Measurements from ENCODE around the gene GALNT1. TPM values are rescaled to one million over a fixed set of nuclear protein-coding genes. Genes with fewer than 3 reads are reported as not detected.

GALNT1 gene
- total and polyA plus RNA-seq, 2 donors (not counting 1 experiment from before 2014, with no cell fraction given) = 7.5 to 51.3 TPM

- Histone ChIP-seq H4K20me1 (ENCODE audit: control insufficient read depth, insufficient read depth, low read length, poor library complexity, severe bottlenecking) (no peaks in the 10 kb centered on the region), H3K9me3 (ENCODE audit: control extremely low read depth in 1 of 3, control insufficient read depth in 2 of 3, insufficient read depth in 1 of 3, low read length in 2 of 3) (peaks cover 0 to 5% (median 0%) of the 10 kb centered on the region in 3 donors), H3K36me3 (replicated peaks in 1 of 2; ENCODE audit: control extremely low read depth in 1 of 2, control insufficient read depth in 1 of 2, extremely low read depth in 1 of 2, insufficient read depth in 2 of 2, low read length in 1 of 2) (peaks cover 5 to 10% of the 10 kb centered on the region in 2 experiments), H3K4me1 (ENCODE audit: control insufficient read depth in 2 of 2, insufficient read depth in 2 of 2, low read length in 2 of 2) (no peaks in the 10 kb centered on the region), H2AFZ (ENCODE audit: insufficient read depth, low read depth, low read length, poor library complexity, severe bottlenecking) (no peak overlapping the region), H3K4me2 (replicated peaks; ENCODE audit: low read depth, low read length, poor library complexity, severe bottlenecking) (no peak overlapping the region), H3K27me3 (replicated peaks in 1 of 4; ENCODE audit: control extremely low read depth in 1 of 4, control insufficient read depth in 3 of 4, insufficient read depth in 4 of 4, low read length in 3 of 4) (no peaks in the 10 kb centered on the region), H3K27ac (ENCODE audit: low read length in 2 of 2) (no peak overlapping the region), H3K9ac (ENCODE audit: low read length) (no peak overlapping the region), H3K4me3 (ENCODE audit: control extremely low read depth in 1 of 5, extremely low read depth in 1 of 5, insufficient read depth in 1 of 5, low read depth in 2 of 5, low read length in 4 of 5) (no peak overlapping the region), H3K79me2 (ENCODE audit: control insufficient read depth, insufficient read depth, low read length) (no peaks in the 10 kb centered on the region)
- ATAC-seq (ENCODE audit: low read depth) = no peak
- POLR2A ChIA-PET = no interaction called here
- intact Hi-C loops (cut with micrococcal nuclease) = no loop called here
- Mint-ChIP-seq H3K27me3 (no peaks in the 10 kb centered on the region), H3K27ac (no peak overlapping the region), H3K9me3 (ENCODE audit: insufficient read depth) (peaks cover 13% of the 10 kb centered on the region), H3K4me1 (no peaks in the 10 kb centered on the region), H3K4me3 (no peak overlapping the region)
- CTCF ChIA-PET = interaction anchor here (1.4 kb wide), 1 partner anchor 42 kb away, joined by 4 read pairs; no protein-coding TSS in a partner anchor
- TF ChIP-seq CTCF (IDR thresholded peaks at IDR 0.05) (no peak), EZH2 (IDR thresholded peaks at IDR 0.05; ENCODE audit: borderline replicate concordance, insufficient read depth, low read depth, low read length, poor library complexity, severe bottlenecking) (no peak)
- DNase-seq = no peak
- WGBS (ENCODE audit: insufficient coverage) = 100% methylated on average over 1 of the region's 2 CpGs
Observed at GRCh38 chr18:35714539-35714938, 133.0 kb downstream of the GALNT1 start.

GRCh38 chr18:35715139-35715538 is 133.6 kb downstream of the GALNT1 start:
- Histone ChIP-seq H3K4me3 (ENCODE audit: control extremely low read depth in 1 of 5, extremely low read depth in 1 of 5, insufficient read depth in 1 of 5, low read depth in 2 of 5, low read length in 4 of 5) (no peak overlapping the region), H3K4me1 (ENCODE audit: control insufficient read depth in 2 of 2, insufficient read depth in 2 of 2, low read length in 2 of 2) (no peaks in the 10 kb centered on the region), H3K9ac (ENCODE audit: low read length) (no peak overlapping the region), H3K27ac (ENCODE audit: low read length in 2 of 2) (no peak overlapping the region), H3K79me2 (ENCODE audit: control insufficient read depth, insufficient read depth, low read length) (no peaks in the 10 kb centered on the region), H3K9me3 (ENCODE audit: control extremely low read depth in 1 of 3, control insufficient read depth in 2 of 3, insufficient read depth in 1 of 3, low read length in 2 of 3) (peaks cover 0 to 5% (median 0%) of the 10 kb centered on the region in 3 donors), H3K27me3 (replicated peaks in 1 of 4; ENCODE audit: control extremely low read depth in 1 of 4, control insufficient read depth in 3 of 4, insufficient read depth in 4 of 4, low read length in 3 of 4) (no peaks in the 10 kb centered on the region), H2AFZ (ENCODE audit: insufficient read depth, low read depth, low read length, poor library complexity, severe bottlenecking) (no peak overlapping the region), H4K20me1 (ENCODE audit: control insufficient read depth, insufficient read depth, low read length, poor library complexity, severe bottlenecking) (no peaks in the 10 kb centered on the region), H3K4me2 (replicated peaks; ENCODE audit: low read depth, low read length, poor library complexity, severe bottlenecking) (no peak overlapping the region), H3K36me3 (replicated peaks in 1 of 2; ENCODE audit: control extremely low read depth in 1 of 2, control insufficient read depth in 1 of 2, extremely low read depth in 1 of 2, insufficient read depth in 2 of 2, low read length in 1 of 2) (peaks cover 0 to 7% of the 10 kb centered on the region in 2 experiments)
- DNase-seq = no peak
- ATAC-seq (ENCODE audit: low read depth) = no peak
- no peaks in the 10 kb centered on the region for H3K27me3 Mint-ChIP-seq
- TF ChIP-seq CTCF (IDR thresholded peaks at IDR 0.05) = no peak
- no peak for TF ChIP-seq EZH2 (IDR thresholded peaks at IDR 0.05; ENCODE audit: borderline replicate concordance, insufficient read depth, low read depth, low read length, poor library complexity, severe bottlenecking)
- ChIA-PET POLR2A (no interaction called here), CTCF (interaction anchor here (1.4 kb wide), 1 partner anchor 42 kb away, joined by 4 read pairs; no protein-coding TSS in a partner anchor)
- peaks cover 13% of the 10 kb centered on the region for H3K9me3 Mint-ChIP-seq (ENCODE audit: insufficient read depth)
- no peak overlapping the region for H3K4me3 Mint-ChIP-seq
- WGBS (ENCODE audit: insufficient coverage) = no CpG with 5 or more reads among the region's 2 CpGs
- H3K4me1 Mint-ChIP-seq = no peaks in the 10 kb centered on the region
- intact Hi-C loops (cut with micrococcal nuclease) = no loop called here
- H3K27ac Mint-ChIP-seq = no peak overlapping the region
